ENCODE measurements around the gene FSTL4.

GRCh38 chr5:133456933-133457402 is 155.4 kb downstream of the FSTL4 start:
- TF ChIP-seq POLR2A (IDR thresholded peaks at IDR 0.05): no peak
- TF ChIP-seq CTCF (IDR thresholded peaks at IDR 0.05): no peak

All from lower leg skin (tissue), 3 donors.